HEK293 (cell line): ENCODE results near the gene C4orf54.

Source experiments
- CTCF ChIA-PET: fragments of 350-600 bp; formaldehyde crosslinking; extraction: SDS; loops from one replicate; lab custom pipeline; 2021; ENCODE audit warnings: antibody characterized with exemption; lab: Yijun Ruan, JAX
- POLR2A ChIA-PET: fragments of 300-600 bp; formaldehyde crosslinking; extraction: SDS; loops from one replicate; lab custom pipeline; 2020; ENCODE audit warnings: antibody characterized with exemption, inconsistent platforms; lab: Yijun Ruan, JAX
- H3K27ac ChIP-seq: fragments of 200-500 bp; sonication (Bioruptor generic); 2 replicates; pipeline ENCODE4 v1.5.1; 2014; ENCODE audit warnings: low read depth, low read length, control low read depth, inconsistent platforms; ENCODE audit errors: extremely low read depth
- H3K36me3 ChIP-seq, 2 experiments: fragments of 200-500 bp in 1 of 2; sonication (Bioruptor generic) in 1 of 2; 1 replicate in 1 of 2; 2 replicates in 1 of 2; pipeline ENCODE4 v1.5.1; 2014 to 2017; ENCODE audit warnings: inconsistent platforms in 2 of 2, low read length in 2 of 2; ENCODE audit not compliant: control insufficient read depth in 2 of 2, insufficient read depth in 1 of 2
- H3K4me1 ChIP-seq: fragments of 200-500 bp; sonication (Bioruptor generic); 2 replicates; pipeline ENCODE4 v1.5.1; 2014; ENCODE audit warnings: mild to moderate bottlenecking, low read length, inconsistent platforms; ENCODE audit not compliant: control insufficient read depth, insufficient read depth
- H3K4me3 ChIP-seq: 2 replicates; pipeline ENCODE4 v1.5.1; 2011; ENCODE audit warnings: low read depth, mild to moderate bottlenecking, control low read depth, low read length, moderate library complexity
- H3K9me3 ChIP-seq: fragments of 200-500 bp; sonication (Bioruptor generic); 2 replicates; pipeline ENCODE4 v1.5.1; 2014; ENCODE audit warnings: low read depth, low read length, inconsistent platforms; ENCODE audit not compliant: control insufficient read depth, insufficient read depth
- GFI1B ChIP-seq: fragments of 450-650 bp; formaldehyde crosslinking; IDR thresholded peaks from 2 replicates; pipeline ENCODE4 v1.5.1; 2016; ENCODE audit warnings: missing biosample characterization, missing genetic modification characterization
- SCRT1 ChIP-seq: fragments of 450-650 bp; formaldehyde crosslinking; IDR thresholded peaks from 2 replicates; pipeline ENCODE4 v1.5.1; 2016; ENCODE audit warnings: missing biosample characterization, missing genetic modification characterization, borderline replicate concordance
- TCF7L2 ChIP-seq: IDR thresholded peaks from 2 replicates; pipeline ENCODE4 v1.6.1; 2011; ENCODE audit warnings: low read depth, mild to moderate bottlenecking, inconsistent platforms, low read length, moderate library complexity, borderline replicate concordance
- YY1 ChIP-seq: fragments of 450-650 bp; formaldehyde crosslinking; IDR thresholded peaks from 2 replicates; pipeline ENCODE4 v1.5.1; 2018; ENCODE audit warnings: missing biosample characterization, missing genetic modification characterization
- ZBTB26 ChIP-seq: fragments of 450-650 bp; formaldehyde crosslinking; optimal IDR thresholded peaks from 2 replicates; pipeline ENCODE3; 2016; ENCODE audit warnings: missing biosample characterization, mild to moderate bottlenecking, missing genetic modification characterization
- ZFP41 ChIP-seq: fragments of 450-650 bp; formaldehyde crosslinking; IDR thresholded peaks from 2 replicates; pipeline ENCODE4 v1.5.1; 2016; ENCODE audit warnings: missing biosample characterization, missing genetic modification characterization, borderline replicate concordance
- ZNF112 ChIP-seq: fragments of 450-650 bp; formaldehyde crosslinking; IDR thresholded peaks from 2 replicates; pipeline ENCODE4 v1.5.0; 2017; ENCODE audit warnings: missing biosample characterization, missing genetic modification characterization
- ZNF169 ChIP-seq: fragments of 450-650 bp; formaldehyde crosslinking; IDR thresholded peaks from 2 replicates; pipeline ENCODE4 v1.5.1; 2016; ENCODE audit warnings: missing biosample characterization, missing genetic modification characterization
- ZNF174 ChIP-seq: fragments of 450-650 bp; formaldehyde crosslinking; IDR thresholded peaks from 2 replicates; pipeline ENCODE4 v1.5.0; 2017; ENCODE audit warnings: missing biosample characterization, mild to moderate bottlenecking, missing genetic modification characterization
- ZNF24 ChIP-seq: fragments of 450-650 bp; formaldehyde crosslinking; IDR thresholded peaks from 2 replicates; pipeline ENCODE4 v1.5.1; 2016; ENCODE audit warnings: missing biosample characterization, missing genetic modification characterization
- ZNF426 ChIP-seq: fragments of 450-650 bp; formaldehyde crosslinking; IDR thresholded peaks from 2 replicates; pipeline ENCODE4 v1.5.1; 2017; ENCODE audit warnings: missing biosample characterization, missing genetic modification characterization, mild to moderate bottlenecking, inconsistent platforms, moderate library complexity
- ZNF518A ChIP-seq: fragments of 450-650 bp; formaldehyde crosslinking; conservative IDR thresholded peaks from 2 replicates; pipeline ENCODE4 v1.5.1; 2016; ENCODE audit warnings: low read depth, missing biosample characterization, missing genetic modification characterization
- ZNF629 ChIP-seq: fragments of 450-650 bp; formaldehyde crosslinking; IDR thresholded peaks from 2 replicates; pipeline ENCODE4 v1.5.1; 2017; ENCODE audit warnings: missing biosample characterization, missing genetic modification characterization
- ZNF843 ChIP-seq: fragments of 450-650 bp; formaldehyde crosslinking; IDR thresholded peaks from 2 replicates; pipeline ENCODE4 v1.5.1; 2016; ENCODE audit warnings: missing biosample characterization, missing genetic modification characterization
- ZXDB ChIP-seq: fragments of 450-650 bp; formaldehyde crosslinking; IDR thresholded peaks from 2 replicates; pipeline ENCODE4 v1.5.1; 2016; ENCODE audit warnings: missing biosample characterization, missing genetic modification characterization
- TF ChIP-seq, protein P1 (sequence below): fragments of 450-650 bp; formaldehyde crosslinking; IDR thresholded peaks from 2 replicates; pipeline ENCODE4 v1.5.1; 2016; ENCODE audit warnings: missing biosample characterization, missing genetic modification characterization
- TF ChIP-seq, protein P2 (sequence below): fragments of 450-650 bp; formaldehyde crosslinking; IDR thresholded peaks from 2 replicates; pipeline ENCODE4 v1.5.1; 2016; ENCODE audit warnings: missing biosample characterization, missing genetic modification characterization
- TF ChIP-seq, protein P3 (sequence below): fragments of 450-650 bp; formaldehyde crosslinking; IDR thresholded peaks from 2 replicates; pipeline ENCODE4 v1.5.1; 2016; ENCODE audit warnings: missing biosample characterization, missing genetic modification characterization

The C4orf54 gene

GRCh38 chr4:99610605-99611175 is 46.9 kb downstream of the C4orf54 start:
- H3K27ac ChIP-seq: no peak overlapping the region
- no peaks in the 10 kb centered on the region for H3K36me3 ChIP-seq
- ChIA-PET CTCF (interaction anchor here (0.7 kb wide), 1 partner anchor 11 kb away, joined by 3 read pairs; no protein-coding TSS in a partner anchor), POLR2A (no interaction called here)
- no peak overlapping the region for H3K4me3 ChIP-seq
- H3K4me1 ChIP-seq: no peaks in the 10 kb centered on the region
- no peaks in the 10 kb centered on the region for H3K9me3 ChIP-seq
- TF ChIP-seq ZNF112 (tag by site-specific recombination) (no peak), ZBTB26 (tag by site-specific recombination) (no peak), ZNF174 (no peak), ZNF426 (tag by site-specific recombination) (no peak), ZNF169 (tag by site-specific recombination) (no peak), ZNF629 (no peak), TCF7L2 (no peak), ZNF843 (tag by site-specific recombination) (no peak), YY1 (tag by site-specific recombination) (no peak), GFI1B (tag by site-specific recombination) (no peak), SCRT1 (tag by site-specific recombination) (no peak), ZFP41 (tag by site-specific recombination) (no peak), ZXDB (tag by site-specific recombination) (no peak)
- TF ChIP-seq, protein P1, sequence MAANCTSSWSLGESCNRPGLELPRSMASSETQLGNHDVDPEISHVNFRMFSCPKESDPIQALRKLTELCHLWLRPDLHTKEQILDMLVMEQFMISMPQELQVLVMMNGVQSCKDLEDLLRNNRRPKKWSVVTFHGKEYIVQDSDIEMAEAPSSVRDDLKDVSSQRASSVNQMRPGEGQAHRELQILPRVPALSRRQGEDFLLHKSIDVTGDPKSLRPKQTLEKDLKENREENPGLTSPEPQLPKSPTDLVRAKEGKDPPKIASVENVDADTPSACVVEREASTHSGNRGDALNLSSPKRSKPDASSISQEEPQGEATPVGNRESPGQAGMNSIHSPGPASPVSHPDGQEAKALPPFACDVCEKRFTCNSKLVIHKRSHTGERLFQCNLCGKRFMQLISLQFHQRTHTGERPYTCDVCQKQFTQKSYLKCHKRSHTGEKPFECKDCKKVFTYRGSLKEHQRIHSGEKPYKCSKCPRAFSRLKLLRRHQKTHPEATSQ (tag by site-specific recombination): no peak
- TF ChIP-seq, protein P2, sequence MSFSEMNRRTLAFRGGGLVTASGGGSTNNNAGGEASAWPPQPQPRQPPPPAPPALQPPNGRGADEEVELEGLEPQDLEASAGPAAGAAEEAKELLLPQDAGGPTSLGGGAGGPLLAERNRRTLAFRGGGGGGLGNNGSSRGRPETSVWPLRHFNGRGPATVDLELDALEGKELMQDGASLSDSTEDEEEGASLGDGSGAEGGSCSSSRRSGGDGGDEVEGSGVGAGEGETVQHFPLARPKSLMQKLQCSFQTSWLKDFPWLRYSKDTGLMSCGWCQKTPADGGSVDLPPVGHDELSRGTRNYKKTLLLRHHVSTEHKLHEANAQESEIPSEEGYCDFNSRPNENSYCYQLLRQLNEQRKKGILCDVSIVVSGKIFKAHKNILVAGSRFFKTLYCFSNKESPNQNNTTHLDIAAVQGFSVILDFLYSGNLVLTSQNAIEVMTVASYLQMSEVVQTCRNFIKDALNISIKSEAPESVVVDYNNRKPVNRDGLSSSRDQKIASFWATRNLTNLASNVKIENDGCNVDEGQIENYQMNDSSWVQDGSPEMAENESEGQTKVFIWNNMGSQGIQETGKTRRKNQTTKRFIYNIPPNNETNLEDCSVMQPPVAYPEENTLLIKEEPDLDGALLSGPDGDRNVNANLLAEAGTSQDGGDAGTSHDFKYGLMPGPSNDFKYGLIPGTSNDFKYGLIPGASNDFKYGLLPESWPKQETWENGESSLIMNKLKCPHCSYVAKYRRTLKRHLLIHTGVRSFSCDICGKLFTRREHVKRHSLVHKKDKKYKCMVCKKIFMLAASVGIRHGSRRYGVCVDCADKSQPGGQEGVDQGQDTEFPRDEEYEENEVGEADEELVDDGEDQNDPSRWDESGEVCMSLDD (tag by site-specific recombination): no peak
- TF ChIP-seq, protein P3, sequence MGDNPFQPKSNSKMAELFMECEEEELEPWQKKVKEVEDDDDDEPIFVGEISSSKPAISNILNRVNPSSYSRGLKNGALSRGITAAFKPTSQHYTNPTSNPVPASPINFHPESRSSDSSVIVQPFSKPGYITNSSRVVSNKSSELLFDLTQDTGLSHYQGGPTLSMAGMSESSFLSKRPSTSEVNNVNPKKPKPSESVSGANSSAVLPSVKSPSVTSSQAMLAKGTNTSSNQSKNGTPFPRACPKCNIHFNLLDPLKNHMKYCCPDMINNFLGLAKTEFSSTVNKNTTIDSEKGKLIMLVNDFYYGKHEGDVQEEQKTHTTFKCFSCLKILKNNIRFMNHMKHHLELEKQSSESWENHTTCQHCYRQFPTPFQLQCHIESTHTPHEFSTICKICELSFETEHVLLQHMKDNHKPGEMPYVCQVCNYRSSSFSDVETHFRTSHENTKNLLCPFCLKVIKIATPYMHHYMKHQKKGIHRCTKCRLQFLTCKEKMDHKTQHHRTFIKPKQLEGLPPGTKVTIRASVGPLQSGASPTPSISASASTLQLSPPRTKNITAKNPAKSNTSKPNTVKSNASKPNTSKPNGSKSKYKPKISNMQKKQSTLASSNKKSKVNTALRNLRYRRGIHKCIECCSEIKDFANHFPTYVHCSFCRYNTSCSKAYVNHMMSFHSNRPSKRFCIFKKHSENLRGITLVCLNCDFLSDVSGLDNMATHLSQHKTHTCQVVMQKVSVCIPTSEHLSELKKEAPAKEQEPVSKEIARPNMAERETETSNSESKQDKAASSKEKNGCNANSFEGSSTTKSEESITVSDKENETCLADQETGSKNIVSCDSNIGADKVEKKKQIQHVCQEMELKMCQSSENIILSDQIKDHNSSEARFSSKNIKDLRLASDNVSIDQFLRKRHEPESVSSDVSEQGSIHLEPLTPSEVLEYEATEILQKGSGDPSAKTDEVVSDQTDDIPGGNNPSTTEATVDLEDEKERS (tag by site-specific recombination): no peak

GRCh38 chr4:99608417-99608816 is 49.2 kb downstream of the C4orf54 start:
- POLR2A ChIA-PET: no interaction called here
- no peaks in the 10 kb centered on the region for H3K4me1 ChIP-seq
- H3K9me3 ChIP-seq: no peaks in the 10 kb centered on the region
- no peak overlapping the region for H3K27ac ChIP-seq
- CTCF ChIA-PET: no interaction called here
- H3K4me3 ChIP-seq: no peak overlapping the region
- H3K36me3 ChIP-seq: no peaks in the 10 kb centered on the region
- no peak for TF ChIP-seq ZNF518A (tag by site-specific recombination)
- no peak for TF ChIP-seq ZNF24 (tag by site-specific recombination)
